Tibial artery (tissue), 4 donors: ENCODE data around the gene NFATC3.
"Not testable (repeated sequence)": the region's sequence is repeated elsewhere in the genome, so short reads cannot be mapped to it uniquely, and the experiment has no call there.

Experiments
- DNase-seq, 2 donors: peaks; one replicate each; pipeline ENCODE4 v3.0.0-alpha.2; 2019
- H3K27ac ChIP-seq, 2 donors: fragments of 200-600 bp; sonication (generic) in 1 of 2; 1 replicate in 1 of 2; 2 replicates in 1 of 2; pipeline ENCODE4 v1.5.1; 2018 to 2019; ENCODE audit warnings: mild to moderate bottlenecking in 1 of 2
- H3K27me3 ChIP-seq, 2 donors: fragments of 200-600 bp; sonication (generic) in 1 of 2; one replicate each; pipeline versions ENCODE4 v1.5.1 to v1.6.0; 2016 to 2019
- H3K36me3 ChIP-seq, 3 donors: fragments of 200-600 bp; sonication (generic) in 2 of 3; one replicate each; pipeline ENCODE4 v1.5.1; 2016 to 2019; ENCODE audit warnings: mild to moderate bottlenecking in 2 of 3
- H3K4me1 ChIP-seq, 4 donors: fragments of 200-600 bp; sonication (generic) in 2 of 4; 1 replicate in 3 of 4; 2 replicates in 1 of 4; pipeline ENCODE4 v1.5.1; 2016 to 2019
- H3K4me3 ChIP-seq, 2 donors: fragments of 200-600 bp; sonication (generic) in 1 of 2; 1 replicate in 1 of 2; 2 replicates in 1 of 2; pipeline ENCODE4 v1.5.1; 2018 to 2019; ENCODE audit warnings: mild to moderate bottlenecking in 2 of 2
- H3K9me3 ChIP-seq, 3 donors: fragments of 200-600 bp; sonication (generic) in 1 of 3; one replicate each; pipeline ENCODE4 v1.5.1; 2016 to 2019
- intact Hi-C: fragments of 100-400 bp; cut with DNase I; formaldehyde crosslinking; loops from one replicate; pipeline ENCODE4 v1.15.0; 2023; ENCODE audit warnings: low total_unique reads
- TF ChIP-seq, protein P1 (sequence below), 2 experiments: fragments of 200-600 bp in 1 of 2; fragments of 450-650 bp in 1 of 2; IDR thresholded peaks; one replicate each; pipeline ENCODE4 v1.5.1; 2017 to 2019; ENCODE audit warnings: antibody characterized with exemption in 2 of 2, mild to moderate bottlenecking in 1 of 2, moderate library complexity in 1 of 2

Gene NFATC3

DNA sequence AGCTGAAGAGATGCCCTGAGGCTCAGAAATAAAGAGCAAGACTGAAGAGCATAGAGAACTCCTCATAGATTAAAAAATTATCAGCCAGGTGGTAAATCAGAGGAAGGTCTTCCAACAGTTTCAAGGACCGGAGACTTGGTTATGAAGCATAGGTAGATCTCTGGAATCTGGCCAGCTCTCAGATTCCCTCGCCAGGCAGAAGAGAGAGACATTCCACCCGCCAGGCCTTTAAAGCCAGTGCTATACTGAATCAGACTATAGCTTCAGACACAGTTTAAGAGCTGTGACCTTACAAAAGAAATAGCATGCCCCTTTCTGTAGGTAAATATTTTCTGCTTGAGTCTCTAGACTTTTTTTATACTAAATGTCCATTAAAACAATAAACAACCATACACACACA is 70.3 kb downstream of the NFATC3 start:
- peaks cover 11 to 21% (median 11%) of the 10 kb centered on the region in 3 donors for H3K36me3 ChIP-seq
- intact Hi-C loops, result loop anchor here (10.0 kb wide), 1 partner anchor 51 kb away; no protein-coding TSS in a partner anchor
- no peak overlapping the region for H3K27ac ChIP-seq
- H3K4me1 ChIP-seq, result no peaks in the 10 kb centered on the region
- H3K9me3 ChIP-seq, result no peaks in the 10 kb centered on the region
- H3K4me3 ChIP-seq, result no peak overlapping the region
- TF ChIP-seq, protein P1, sequence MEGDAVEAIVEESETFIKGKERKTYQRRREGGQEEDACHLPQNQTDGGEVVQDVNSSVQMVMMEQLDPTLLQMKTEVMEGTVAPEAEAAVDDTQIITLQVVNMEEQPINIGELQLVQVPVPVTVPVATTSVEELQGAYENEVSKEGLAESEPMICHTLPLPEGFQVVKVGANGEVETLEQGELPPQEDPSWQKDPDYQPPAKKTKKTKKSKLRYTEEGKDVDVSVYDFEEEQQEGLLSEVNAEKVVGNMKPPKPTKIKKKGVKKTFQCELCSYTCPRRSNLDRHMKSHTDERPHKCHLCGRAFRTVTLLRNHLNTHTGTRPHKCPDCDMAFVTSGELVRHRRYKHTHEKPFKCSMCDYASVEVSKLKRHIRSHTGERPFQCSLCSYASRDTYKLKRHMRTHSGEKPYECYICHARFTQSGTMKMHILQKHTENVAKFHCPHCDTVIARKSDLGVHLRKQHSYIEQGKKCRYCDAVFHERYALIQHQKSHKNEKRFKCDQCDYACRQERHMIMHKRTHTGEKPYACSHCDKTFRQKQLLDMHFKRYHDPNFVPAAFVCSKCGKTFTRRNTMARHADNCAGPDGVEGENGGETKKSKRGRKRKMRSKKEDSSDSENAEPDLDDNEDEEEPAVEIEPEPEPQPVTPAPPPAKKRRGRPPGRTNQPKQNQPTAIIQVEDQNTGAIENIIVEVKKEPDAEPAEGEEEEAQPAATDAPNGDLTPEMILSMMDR (IDR thresholded peaks at IDR 0.05), result no peak
- no peaks in the 10 kb centered on the region for H3K27me3 ChIP-seq
- no peak for DNase-seq

DNA sequence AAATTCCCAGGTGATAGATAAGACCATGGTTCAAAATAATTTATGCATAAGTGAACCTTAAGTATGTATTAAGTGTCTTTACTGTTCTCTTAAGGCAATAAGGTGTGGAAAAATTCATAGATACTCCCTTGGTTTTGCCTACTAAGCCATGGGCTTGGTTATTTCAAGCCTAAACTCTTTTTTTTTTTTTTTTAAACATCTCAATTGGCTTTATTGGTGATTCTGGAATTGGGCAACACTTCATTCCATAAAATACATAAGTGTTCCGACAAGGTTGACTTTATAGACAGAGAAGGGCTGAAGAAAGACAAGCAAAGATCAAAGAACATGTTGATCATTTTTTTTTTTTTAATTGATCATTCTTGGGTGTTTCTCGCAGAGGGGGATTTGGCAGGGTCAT is 77.2 kb downstream of the NFATC3 start:
- H3K4me1 ChIP-seq, result no peaks in the 10 kb centered on the region
- DNase-seq, result no peak
- TF ChIP-seq, protein P1 (IDR thresholded peaks at IDR 0.05), result no peak
- no peaks in the 10 kb centered on the region for H3K27me3 ChIP-seq
- H3K36me3 ChIP-seq, result peaks cover 11 to 45% (median 24%) of the 10 kb centered on the region in 3 donors
- no peak overlapping the region for H3K4me3 ChIP-seq
- no peaks in the 10 kb centered on the region for H3K9me3 ChIP-seq
- intact Hi-C loops, result no loop called here
- no peak overlapping the region for H3K27ac ChIP-seq

DNA sequence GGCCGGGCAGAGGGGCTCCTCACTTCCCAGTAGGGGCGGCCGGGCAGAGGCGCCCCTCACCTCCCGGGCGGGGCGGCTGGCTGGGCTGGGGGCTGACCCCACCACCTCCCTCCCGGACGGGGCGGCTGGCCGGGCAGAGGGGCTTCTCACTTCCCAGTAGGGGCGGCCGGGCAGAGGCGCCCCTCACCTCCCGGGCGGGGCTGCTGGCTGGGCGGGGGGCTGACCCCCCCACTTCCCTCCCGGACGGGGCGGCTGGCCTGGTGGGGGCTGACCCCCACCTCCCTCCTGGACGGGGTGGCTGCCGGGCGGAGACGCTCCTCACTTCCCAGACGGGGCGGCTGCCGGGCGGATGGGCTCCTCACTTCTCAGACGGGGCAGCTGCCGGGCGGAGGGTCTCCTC is 78.1 kb downstream of the NFATC3 start:
- H3K4me3 ChIP-seq, H3K9me3 ChIP-seq, H3K4me1 ChIP-seq, H3K27ac ChIP-seq, intact Hi-C loops, DNase-seq, H3K27me3 ChIP-seq: not testable (repeated sequence)
- H3K36me3 ChIP-seq, result peaks cover 11 to 50% (median 21%) of the 10 kb centered on the region in 3 donors

DNA sequence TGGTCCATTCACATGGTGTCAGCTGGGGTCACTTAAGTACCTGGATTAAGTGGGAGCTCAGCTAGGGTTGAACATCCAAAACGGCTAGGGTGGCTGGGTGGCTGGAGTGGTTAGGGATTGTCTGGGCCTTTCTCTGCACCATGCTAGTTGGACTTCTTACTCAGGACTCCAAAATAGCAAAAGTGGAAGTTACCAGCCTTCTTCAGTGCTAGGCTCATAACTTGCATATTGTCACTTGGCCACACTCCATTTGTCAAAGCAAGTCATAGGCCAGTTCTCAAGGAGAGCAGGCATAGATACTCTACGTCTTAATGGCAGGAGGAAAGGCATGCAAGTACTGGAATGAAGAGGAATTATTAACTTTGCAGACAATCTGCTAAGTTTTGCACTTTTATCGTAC is 81.1 kb downstream of the NFATC3 start:
- H3K9me3 ChIP-seq, result no peaks in the 10 kb centered on the region
- no peak overlapping the region for H3K27ac ChIP-seq
- TF ChIP-seq, protein P1 (IDR thresholded peaks at IDR 0.05), result no peak
- intact Hi-C loops, result no loop called here
- DNase-seq, result no peak
- peaks cover 11 to 52% (median 22%) of the 10 kb centered on the region in 3 donors for H3K36me3 ChIP-seq
- H3K4me1 ChIP-seq, result no peaks in the 10 kb centered on the region
- H3K4me3 ChIP-seq, result no peak overlapping the region
- no peaks in the 10 kb centered on the region for H3K27me3 ChIP-seq

GRCh38 chr16:68179196-68179795 is 94.1 kb downstream of the NFATC3 start:
- intact Hi-C loops, result no loop called here
- peaks cover 30 to 80% (median 35%) of the 10 kb centered on the region in 3 donors for H3K36me3 ChIP-seq

GRCh38 chr16:68179855-68180254 is 94.7 kb downstream of the NFATC3 start:
- no peaks in the 10 kb centered on the region for H3K4me1 ChIP-seq
- intact Hi-C loops, result no loop called here
- H3K27me3 ChIP-seq, result no peaks in the 10 kb centered on the region
- TF ChIP-seq, protein P1 (IDR thresholded peaks at IDR 0.05), result no peak
- peaks cover 31 to 80% (median 34%) of the 10 kb centered on the region in 3 donors for H3K36me3 ChIP-seq
- H3K9me3 ChIP-seq, result no peaks in the 10 kb centered on the region
- no peak overlapping the region for H3K4me3 ChIP-seq
- H3K27ac ChIP-seq, result no peak overlapping the region
- no peak for DNase-seq

More at GRCh38 chr16:68179196-68179795, 94.1 kb downstream of the NFATC3 start:
- no peak for DNase-seq
- TF ChIP-seq, protein P1 (IDR thresholded peaks at IDR 0.05), result no peak
- no peaks in the 10 kb centered on the region for H3K9me3 ChIP-seq
- no peak overlapping the region for H3K27ac ChIP-seq
- H3K27me3 ChIP-seq, result no peaks in the 10 kb centered on the region
- no peak overlapping the region for H3K4me3 ChIP-seq
- no peaks in the 10 kb centered on the region for H3K4me1 ChIP-seq
